BJ (cell line): ENCODE measurements around the gene RAB40C. TPM values are rescaled to one million over a fixed set of nuclear protein-coding genes. Genes with fewer than 3 reads are reported as not detected.

Source experiments
- CTCF ChIA-PET: fragments of 350-600 bp; formaldehyde crosslinking; extraction: SDS; loops from one replicate; lab custom pipeline; 2021; ENCODE audit warnings: antibody characterized with exemption, inconsistent platforms; lab: Yijun Ruan, JAX
- POLR2A ChIA-PET: fragments of 300-600 bp; sonication (Branson Sonifier 250); formaldehyde crosslinking; extraction: SDS; loops from one replicate; lab custom pipeline; 2021; ENCODE audit warnings: antibody characterized with exemption; lab: Charles Lee
- DNase-seq: peaks from one replicate; pipeline ENCODE4 v3.0.0-alpha.2; 2011; ENCODE audit warnings: low read depth
- H3K27me3 ChIP-seq: 2 replicates; pipeline ENCODE4 v1.6.0; 2011; ENCODE audit warnings: low read length; ENCODE audit not compliant: control insufficient read depth, insufficient read depth
- H3K36me3 ChIP-seq: 2 replicates; pipeline ENCODE4 v1.5.1; 2011; ENCODE audit warnings: low read length; ENCODE audit not compliant: control insufficient read depth, insufficient read depth
- H3K4me3 ChIP-seq: 2 replicates; pipeline ENCODE4 v1.5.1; 2011; ENCODE audit warnings: low read depth, mild to moderate bottlenecking, control low read depth, low read length
- CTCF ChIP-seq: IDR thresholded peaks from 2 replicates; pipeline ENCODE4 v1.5.1; 2011; ENCODE audit warnings: low read depth, mild to moderate bottlenecking, control low read depth, inconsistent platforms, low read length, moderate library complexity; ENCODE audit not compliant: insufficient read depth
- polyA plus RNA-seq: library from polyadenylated mRNA; depleted of rRNA; stranded (reverse); fragments of >200 nt; gene quantifications from 2 replicates; pipeline ENCODE4 v1.2.3, GENCODE V29; 2011

RAB40C gene
- polyA plus RNA-seq, 1 experiment = 7.6 TPM

- ChIA-PET POLR2A (no interaction called here), CTCF (interaction anchor here (1.2 kb wide), 1 partner anchor 12 kb away, joined by 3 read pairs; no protein-coding TSS in a partner anchor)
- H3K36me3 ChIP-seq = peaks cover 7% of the 10 kb centered on the region
- TF ChIP-seq CTCF = no peak
- no peak overlapping the region for H3K4me3 ChIP-seq
- no peak for DNase-seq
- peaks cover 8% of the 10 kb centered on the region for H3K27me3 ChIP-seq
Measured at GRCh38 chr16:556474-557173, 33.2 kb upstream of the RAB40C start.

- Histone ChIP-seq H3K27me3 (peaks cover 13% of the 10 kb centered on the region), H3K36me3 (peaks cover 4% of the 10 kb centered on the region; the same call in 1 of the 2 replicates), H3K4me3 (no peak overlapping the region)
- no peak for DNase-seq
- no peak for TF ChIP-seq CTCF
- POLR2A ChIA-PET = no interaction called here
- CTCF ChIA-PET = no interaction called here
Measured at GRCh38 chr16:557463-558297, 32.2 kb upstream of the RAB40C start.

GRCh38 chr16:558298-559020 is 31.4 kb upstream of the RAB40C start:
- no peak for TF ChIP-seq CTCF
- no peak for DNase-seq
- Histone ChIP-seq H3K36me3 (peaks cover 1% of the 10 kb centered on the region; the same call in 1 of the 2 replicates), H3K4me3 (no peak overlapping the region), H3K27me3 (peaks cover 13% of the 10 kb centered on the region)
- ChIA-PET POLR2A (no interaction called here), CTCF (interaction anchor here (1.1 kb wide), 1 partner anchor 15 kb away, joined by 3 read pairs; no protein-coding TSS in a partner anchor)

- POLR2A ChIA-PET = no interaction called here
Measured at GRCh38 chr16:559021-559380, 30.9 kb upstream of the RAB40C start.

More at GRCh38 chr16:559021-559380, 30.9 kb upstream of the RAB40C start:
- DNase-seq = no peak
- CTCF ChIA-PET = interaction anchor here (1.1 kb wide), 1 partner anchor 15 kb away, joined by 3 read pairs; no protein-coding TSS in a partner anchor
- H3K36me3 ChIP-seq = peaks cover under 1% of the 10 kb centered on the region; the same call in 1 of the 2 replicates
- H3K27me3 ChIP-seq = peaks cover 13% of the 10 kb centered on the region
- TF ChIP-seq CTCF = no peak
- no peak overlapping the region for H3K4me3 ChIP-seq
